ENCODE measurements around the gene ADNP2. TPM values are rescaled to one million over a fixed set of nuclear protein-coding genes. Genes with fewer than 3 reads are reported as not detected.

ADNP2 gene
- total and polyA plus RNA-seq, 2 experiments from 2014 or later: 19.3 to 66.4 TPM

DNA sequence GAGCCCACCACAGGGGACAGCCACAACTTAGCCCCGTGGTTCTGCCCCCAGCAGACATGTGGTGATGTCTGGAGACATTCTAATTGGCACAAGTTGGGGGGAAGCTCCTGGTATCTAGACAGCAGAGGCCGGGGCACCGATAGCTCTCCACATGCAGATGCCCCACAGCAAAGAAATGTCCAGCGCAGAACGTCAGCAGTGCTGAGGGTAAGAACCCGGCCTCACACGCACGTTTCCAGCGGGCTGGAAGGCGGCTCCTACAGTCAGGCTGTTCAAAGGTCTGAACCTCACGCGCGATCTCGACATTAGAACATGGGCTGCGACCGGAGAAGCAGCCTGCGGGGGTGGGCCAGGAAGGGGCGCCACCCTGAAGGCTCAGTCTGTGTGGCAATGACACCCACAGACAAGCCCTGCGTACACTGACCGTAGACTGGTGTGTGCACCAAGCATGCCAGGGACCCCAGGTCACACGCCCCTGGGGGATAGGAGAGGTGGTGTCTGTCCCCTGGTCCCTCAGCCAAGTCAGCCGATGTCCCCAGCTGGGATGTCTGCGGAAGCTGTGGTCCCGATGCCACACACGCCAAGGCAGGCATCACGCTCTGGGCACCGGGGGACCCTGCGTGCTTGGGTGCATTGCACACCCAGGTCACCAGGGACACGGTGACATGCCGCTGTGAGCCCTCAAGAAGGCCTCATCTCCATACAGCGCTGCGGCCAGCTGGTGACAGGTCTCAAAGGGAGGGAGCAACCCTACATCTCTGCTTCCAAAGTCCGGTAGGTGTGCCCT is 71.9 kb downstream of the ADNP2 start (continued):
- TF ChIP-seq, protein P1, sequence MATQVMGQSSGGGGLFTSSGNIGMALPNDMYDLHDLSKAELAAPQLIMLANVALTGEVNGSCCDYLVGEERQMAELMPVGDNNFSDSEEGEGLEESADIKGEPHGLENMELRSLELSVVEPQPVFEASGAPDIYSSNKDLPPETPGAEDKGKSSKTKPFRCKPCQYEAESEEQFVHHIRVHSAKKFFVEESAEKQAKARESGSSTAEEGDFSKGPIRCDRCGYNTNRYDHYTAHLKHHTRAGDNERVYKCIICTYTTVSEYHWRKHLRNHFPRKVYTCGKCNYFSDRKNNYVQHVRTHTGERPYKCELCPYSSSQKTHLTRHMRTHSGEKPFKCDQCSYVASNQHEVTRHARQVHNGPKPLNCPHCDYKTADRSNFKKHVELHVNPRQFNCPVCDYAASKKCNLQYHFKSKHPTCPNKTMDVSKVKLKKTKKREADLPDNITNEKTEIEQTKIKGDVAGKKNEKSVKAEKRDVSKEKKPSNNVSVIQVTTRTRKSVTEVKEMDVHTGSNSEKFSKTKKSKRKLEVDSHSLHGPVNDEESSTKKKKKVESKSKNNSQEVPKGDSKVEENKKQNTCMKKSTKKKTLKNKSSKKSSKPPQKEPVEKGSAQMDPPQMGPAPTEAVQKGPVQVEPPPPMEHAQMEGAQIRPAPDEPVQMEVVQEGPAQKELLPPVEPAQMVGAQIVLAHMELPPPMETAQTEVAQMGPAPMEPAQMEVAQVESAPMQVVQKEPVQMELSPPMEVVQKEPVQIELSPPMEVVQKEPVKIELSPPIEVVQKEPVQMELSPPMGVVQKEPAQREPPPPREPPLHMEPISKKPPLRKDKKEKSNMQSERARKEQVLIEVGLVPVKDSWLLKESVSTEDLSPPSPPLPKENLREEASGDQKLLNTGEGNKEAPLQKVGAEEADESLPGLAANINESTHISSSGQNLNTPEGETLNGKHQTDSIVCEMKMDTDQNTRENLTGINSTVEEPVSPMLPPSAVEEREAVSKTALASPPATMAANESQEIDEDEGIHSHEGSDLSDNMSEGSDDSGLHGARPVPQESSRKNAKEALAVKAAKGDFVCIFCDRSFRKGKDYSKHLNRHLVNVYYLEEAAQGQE (IDR thresholded peaks at IDR 0.05; ENCODE audit: unreplicated experiment): no peak
- TF ChIP-seq STAT1 (IDR thresholded peaks at IDR 0.05; ENCODE audit: unreplicated experiment): no peak
- TF ChIP-seq JUNB (IDR thresholded peaks at IDR 0.05; ENCODE audit: unreplicated experiment): no peak
- TF ChIP-seq ZNF331 (CRISPR knock-in tag; IDR thresholded peaks at IDR 0.05; ENCODE audit: low read depth): no peak
- no peak for TF ChIP-seq ZNF114 (CRISPR knock-in tag; IDR thresholded peaks at IDR 0.05)
- TF ChIP-seq EZH2 (IDR thresholded peaks at IDR 0.05; ENCODE audit: low read depth, unreplicated experiment): no peak
- no peak for TF ChIP-seq EZH2phosphoT487 (IDR thresholded peaks at IDR 0.05; ENCODE audit: unreplicated experiment)
- TF ChIP-seq NANOG (IDR thresholded peaks at IDR 0.05; ENCODE audit: borderline replicate concordance): no peak

DNA sequence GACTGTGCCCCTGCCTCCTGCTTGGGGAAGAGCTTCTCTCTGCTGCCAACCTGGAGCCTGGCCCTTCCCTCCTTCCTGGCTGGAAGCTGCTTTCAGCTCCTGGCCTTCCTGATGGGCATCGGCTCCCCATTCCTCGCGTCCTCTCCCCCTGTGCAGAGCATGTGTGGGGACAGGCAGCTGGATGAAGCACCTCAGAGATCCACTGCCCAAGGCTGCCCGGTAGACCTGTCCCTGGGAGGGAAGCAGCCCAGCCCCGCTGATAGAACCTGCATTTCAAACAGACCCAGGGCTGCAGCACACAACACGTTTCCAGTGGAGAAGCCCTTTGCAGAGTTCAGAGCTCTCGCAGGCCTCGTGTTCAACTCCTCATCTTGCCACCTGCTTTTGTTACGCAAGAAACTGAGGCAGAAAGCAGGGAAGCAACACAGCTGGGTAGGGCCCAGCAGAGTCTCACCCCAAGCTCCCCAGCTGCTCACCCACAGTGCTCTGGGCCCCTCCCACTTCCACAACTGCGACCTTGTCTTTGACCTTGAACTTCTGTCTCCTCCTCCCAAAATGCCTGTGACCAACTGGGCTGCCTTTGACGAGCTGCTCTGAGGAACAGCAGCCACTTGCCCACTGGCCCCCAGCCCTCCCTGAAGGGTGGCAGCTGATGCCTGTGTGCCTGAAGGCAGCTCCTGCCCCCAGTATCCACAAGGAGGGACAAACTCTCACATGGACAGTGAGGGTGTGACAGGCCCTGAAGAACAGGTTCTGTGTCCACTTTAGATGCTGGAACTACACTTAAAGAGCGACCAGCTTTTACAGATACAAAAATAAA is 72.8 kb downstream of the ADNP2 start:
- Mint-ChIP-seq H3K27ac (peak overlapping the region; percentile 67; the same call in 1 of the 2 replicates), H3K4me1 (peaks cover 6% of the 10 kb centered on the region; the same call in 2 of the 3 replicates), H3K4me3 (no peak overlapping the region), H3K9me3 (peaks cover 13% of the 10 kb centered on the region), H3K36me3 (ENCODE audit: low read depth) (peaks cover 3% of the 10 kb centered on the region; the same call in 1 of the 3 replicates), H3K27me3 (ENCODE audit: insufficient read depth, low read depth, poor library complexity) (peaks cover 9% of the 10 kb centered on the region)
- peaks cover 7% of the 10 kb centered on the region; the same call in 1 of the 2 replicates for H3F3A ChIP-seq (replicated peaks; ENCODE audit: low read depth)
- no peak overlapping the region for H3K27ac ChIP-seq (ENCODE audit: low read depth)
- H3K9me2 ChIP-seq (ENCODE audit: insufficient read depth): no peaks in the 10 kb centered on the region
- H3K4me1 ChIP-seq (ENCODE audit: insufficient read depth): no peaks in the 10 kb centered on the region
- peak; percentile 27 for ATAC-seq
- H3K79me2 ChIP-seq (replicated peaks; ENCODE audit: insufficient read depth): no peaks in the 10 kb centered on the region
- no peak for DNase-seq (ENCODE audit: low spot score)
- H3K4me3 ChIP-seq: no peak overlapping the region
- no peak overlapping the region for H3K4me2 ChIP-seq
- H2AFZ ChIP-seq: no peak overlapping the region
- no peaks in the 10 kb centered on the region for H3K36me3 ChIP-seq (ENCODE audit: insufficient read depth)
- no peaks in the 10 kb centered on the region for H3K27me3 ChIP-seq (ENCODE audit: insufficient read depth)
- no peaks in the 10 kb centered on the region for H4K20me1 ChIP-seq (replicated peaks; ENCODE audit: insufficient read depth)
- TF ChIP-seq ZNF114 (CRISPR knock-in tag; IDR thresholded peaks at IDR 0.05) (no peak), EZH2 (IDR thresholded peaks at IDR 0.05; ENCODE audit: low read depth, unreplicated experiment) (no peak), CREB1 (CRISPR knock-in tag; IDR thresholded peaks at IDR 0.05; ENCODE audit: low read depth) (no peak), ZNF331 (CRISPR knock-in tag; IDR thresholded peaks at IDR 0.05; ENCODE audit: low read depth) (no peak), STAT1 (IDR thresholded peaks at IDR 0.05; ENCODE audit: unreplicated experiment) (no peak)
- TF ChIP-seq, protein P2, sequence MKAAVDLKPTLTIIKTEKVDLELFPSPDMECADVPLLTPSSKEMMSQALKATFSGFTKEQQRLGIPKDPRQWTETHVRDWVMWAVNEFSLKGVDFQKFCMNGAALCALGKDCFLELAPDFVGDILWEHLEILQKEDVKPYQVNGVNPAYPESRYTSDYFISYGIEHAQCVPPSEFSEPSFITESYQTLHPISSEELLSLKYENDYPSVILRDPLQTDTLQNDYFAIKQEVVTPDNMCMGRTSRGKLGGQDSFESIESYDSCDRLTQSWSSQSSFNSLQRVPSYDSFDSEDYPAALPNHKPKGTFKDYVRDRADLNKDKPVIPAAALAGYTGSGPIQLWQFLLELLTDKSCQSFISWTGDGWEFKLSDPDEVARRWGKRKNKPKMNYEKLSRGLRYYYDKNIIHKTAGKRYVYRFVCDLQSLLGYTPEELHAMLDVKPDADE (IDR thresholded peaks at IDR 0.05): no peak
- TF ChIP-seq, protein P3, sequence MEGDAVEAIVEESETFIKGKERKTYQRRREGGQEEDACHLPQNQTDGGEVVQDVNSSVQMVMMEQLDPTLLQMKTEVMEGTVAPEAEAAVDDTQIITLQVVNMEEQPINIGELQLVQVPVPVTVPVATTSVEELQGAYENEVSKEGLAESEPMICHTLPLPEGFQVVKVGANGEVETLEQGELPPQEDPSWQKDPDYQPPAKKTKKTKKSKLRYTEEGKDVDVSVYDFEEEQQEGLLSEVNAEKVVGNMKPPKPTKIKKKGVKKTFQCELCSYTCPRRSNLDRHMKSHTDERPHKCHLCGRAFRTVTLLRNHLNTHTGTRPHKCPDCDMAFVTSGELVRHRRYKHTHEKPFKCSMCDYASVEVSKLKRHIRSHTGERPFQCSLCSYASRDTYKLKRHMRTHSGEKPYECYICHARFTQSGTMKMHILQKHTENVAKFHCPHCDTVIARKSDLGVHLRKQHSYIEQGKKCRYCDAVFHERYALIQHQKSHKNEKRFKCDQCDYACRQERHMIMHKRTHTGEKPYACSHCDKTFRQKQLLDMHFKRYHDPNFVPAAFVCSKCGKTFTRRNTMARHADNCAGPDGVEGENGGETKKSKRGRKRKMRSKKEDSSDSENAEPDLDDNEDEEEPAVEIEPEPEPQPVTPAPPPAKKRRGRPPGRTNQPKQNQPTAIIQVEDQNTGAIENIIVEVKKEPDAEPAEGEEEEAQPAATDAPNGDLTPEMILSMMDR (conservative IDR thresholded peaks at IDR 0.05; ENCODE audit: low read depth in 2 of 2): no peak

Measured in GM23338 (cell line).